ELR (cell line): ENCODE data around the gene SPSB4.
"Not testable (repeated sequence)": the region's sequence is repeated elsewhere in the genome, so short reads cannot be mapped to it uniquely, and the experiment has no call there.

Source experiments
- DNase-seq: peaks from one replicate; pipeline ENCODE4 v3.0.0-alpha.2; 2015; ENCODE audit warnings: low read depth

The SPSB4 gene

DNA sequence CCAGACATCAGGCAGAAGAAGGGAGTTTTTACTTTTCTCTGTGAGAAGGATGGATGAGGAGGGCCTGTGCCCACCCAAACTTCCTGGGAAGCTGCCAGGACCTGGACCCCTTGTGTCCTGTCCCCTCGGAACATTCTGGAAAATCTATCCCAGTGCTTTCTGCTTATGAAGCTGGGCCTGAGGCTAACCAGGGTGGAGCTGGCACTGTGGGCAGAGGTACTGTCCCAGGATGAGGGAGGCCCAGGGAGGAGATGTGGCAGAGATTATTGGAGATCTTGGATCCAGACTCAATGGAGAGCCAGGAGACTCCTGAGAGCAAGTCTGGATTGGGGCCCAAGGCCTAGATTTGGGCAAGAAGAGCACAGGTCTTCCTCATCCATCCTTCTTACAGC, 44.4 kb downstream of the SPSB4 start:
- no peak for DNase-seq

DNA sequence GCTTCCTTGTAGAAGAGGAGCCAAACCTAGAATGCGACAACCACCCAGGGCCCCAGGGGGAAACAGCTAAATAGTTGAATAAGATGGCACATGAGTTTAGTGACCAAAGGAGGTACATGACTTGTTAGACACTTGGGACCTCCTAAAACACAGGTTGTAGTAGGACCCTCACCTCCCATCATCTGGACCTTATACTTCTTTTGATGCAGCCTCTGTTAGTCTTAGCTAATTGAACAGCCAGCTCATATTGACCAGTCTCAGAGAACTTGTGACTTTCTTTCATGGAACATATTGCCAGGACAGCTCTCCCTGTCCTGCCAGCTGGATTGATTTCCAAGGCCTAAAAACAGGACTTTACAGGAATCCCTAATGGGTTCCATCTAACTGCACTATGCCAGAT, 45.0 kb downstream of the SPSB4 start:
- DNase-seq, result no peak

DNA sequence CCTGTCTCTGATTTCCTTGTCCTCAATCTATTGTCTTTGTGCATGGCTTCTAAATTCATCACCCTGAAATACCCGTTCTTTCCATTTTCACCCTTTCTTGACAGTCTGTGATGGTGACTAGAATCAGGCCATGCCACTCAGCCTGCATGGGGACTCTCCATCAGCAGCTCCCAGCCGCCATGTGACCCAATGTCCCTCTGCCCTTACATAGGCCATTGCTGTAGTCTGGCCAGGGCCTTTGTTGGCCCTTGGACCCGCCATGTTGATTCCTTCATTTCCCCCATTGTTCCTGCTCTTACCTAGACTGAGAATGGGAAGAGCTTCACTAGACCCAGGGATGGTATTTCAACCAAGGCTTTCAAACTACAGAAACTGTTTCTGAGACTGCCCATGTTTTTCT, 45.8 kb downstream of the SPSB4 start:
- no peak for DNase-seq

DNA sequence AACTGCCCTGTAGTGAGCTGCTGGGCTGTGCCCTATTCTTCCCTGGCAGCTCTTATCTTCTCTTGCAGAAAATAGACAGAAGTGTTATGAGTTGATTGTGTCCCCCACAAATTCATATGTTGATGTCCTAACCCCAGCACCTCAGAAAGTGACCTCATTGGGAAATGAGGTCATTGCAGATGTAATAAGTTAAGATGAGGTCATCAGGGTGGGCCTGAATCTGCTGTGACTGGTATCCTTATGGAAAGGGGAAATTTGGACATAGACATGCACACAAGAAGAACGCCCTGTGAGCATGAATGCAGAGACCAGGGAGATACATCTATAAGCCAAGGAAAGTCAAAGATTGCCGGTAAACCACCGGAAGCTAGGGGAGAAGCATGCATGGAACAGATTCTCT, 49.0 kb downstream of the SPSB4 start:
- DNase-seq, result no peak

DNA sequence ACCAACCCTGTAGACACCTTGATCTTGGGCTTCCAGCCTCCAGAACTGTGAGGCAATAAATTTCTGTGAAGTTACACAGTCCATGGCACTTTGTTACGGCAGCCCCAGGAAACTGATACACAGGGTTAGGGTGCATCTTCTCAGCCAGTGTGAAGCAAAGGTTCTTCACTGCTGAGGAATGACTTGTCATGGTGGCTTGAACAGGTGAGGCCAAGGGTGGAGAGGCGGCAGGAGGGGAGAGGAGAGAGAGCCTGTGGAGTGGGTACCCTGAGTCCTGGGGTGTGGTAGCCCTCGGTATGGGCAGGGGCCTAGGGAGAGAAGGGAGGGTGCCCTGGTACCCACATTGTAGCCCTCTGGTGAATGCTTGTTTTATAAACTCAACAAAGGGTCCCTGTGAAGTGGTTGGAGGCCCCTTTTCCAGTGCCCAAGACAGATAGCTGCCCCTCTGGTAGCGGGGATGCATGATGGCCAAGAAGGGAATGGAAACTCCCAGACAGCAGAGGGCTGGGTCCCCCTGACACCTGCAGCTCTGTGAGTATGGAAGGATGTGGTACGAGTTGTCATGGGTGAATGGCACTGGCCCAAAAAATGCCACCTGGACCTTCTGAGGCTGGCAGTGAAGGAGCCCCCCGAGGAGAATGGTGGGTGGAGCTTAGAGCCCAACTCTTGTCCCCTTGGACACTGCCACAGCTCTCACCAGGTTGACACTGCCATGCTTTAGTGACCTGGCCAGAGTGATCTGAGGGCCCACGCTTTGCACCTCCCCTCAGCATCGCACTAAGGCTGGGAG, 49.6 kb downstream of the SPSB4 start:
- no peak for DNase-seq

DNA sequence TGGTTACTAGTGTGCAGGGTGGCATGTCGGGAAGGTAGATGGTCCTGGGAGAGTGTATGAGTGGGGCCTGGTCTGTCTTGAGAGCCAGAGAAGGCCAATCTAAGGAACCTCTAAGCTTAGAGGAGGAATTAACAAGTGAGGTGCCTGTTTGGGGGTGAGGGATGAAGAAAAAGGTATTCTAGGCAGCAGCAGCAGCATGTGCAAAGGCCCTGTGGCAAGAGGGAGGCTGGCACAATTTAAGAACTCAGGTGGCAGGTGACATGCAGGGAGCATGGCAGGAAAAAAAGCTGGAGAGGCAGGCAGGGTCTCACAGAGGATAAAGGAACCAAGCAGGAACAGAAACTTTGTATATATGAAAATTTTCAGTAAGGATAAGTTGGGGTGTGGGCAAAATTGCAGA, 51.2 kb downstream of the SPSB4 start:
- DNase-seq, result no peak

DNA sequence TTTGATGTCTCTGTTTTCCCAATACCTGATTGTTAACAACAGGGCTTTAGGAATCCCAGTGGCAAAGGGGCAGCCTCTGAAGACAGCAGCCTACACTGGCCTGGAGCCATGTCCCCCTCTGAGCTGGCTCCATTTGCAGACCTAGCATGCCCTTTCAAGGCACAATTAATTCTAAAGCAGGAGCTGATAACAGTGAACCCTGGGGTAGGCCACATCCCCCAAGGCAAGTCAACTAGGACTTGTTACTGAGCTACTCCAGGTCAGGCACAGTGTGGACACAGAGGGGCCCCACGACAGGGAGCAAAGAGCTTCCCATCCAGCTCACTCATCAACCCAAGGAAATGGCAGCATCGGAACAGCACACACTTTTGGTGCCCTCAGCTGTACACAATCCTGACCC, 51.9 kb downstream of the SPSB4 start:
- DNase-seq, result no peak

DNA sequence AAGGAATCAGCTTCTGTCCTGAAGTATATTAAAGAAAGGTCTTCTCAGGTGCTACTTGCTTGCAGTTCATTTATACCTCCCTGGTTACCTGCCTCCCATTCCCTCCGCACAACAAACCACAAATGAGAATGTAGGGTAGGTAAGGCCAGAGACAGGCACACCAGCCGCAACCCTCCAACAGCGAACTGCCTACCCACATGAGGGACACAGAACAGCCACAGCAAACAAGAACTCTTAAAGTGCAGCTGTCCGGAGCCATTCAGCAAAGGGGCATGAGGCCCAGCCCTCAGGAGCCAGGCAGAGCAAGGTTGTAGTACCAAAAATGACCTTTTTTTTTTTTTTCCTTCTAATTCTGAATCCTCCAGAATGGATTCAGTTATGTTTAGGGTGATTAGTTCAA, 52.4 kb downstream of the SPSB4 start:
- DNase-seq, result no peak

DNA sequence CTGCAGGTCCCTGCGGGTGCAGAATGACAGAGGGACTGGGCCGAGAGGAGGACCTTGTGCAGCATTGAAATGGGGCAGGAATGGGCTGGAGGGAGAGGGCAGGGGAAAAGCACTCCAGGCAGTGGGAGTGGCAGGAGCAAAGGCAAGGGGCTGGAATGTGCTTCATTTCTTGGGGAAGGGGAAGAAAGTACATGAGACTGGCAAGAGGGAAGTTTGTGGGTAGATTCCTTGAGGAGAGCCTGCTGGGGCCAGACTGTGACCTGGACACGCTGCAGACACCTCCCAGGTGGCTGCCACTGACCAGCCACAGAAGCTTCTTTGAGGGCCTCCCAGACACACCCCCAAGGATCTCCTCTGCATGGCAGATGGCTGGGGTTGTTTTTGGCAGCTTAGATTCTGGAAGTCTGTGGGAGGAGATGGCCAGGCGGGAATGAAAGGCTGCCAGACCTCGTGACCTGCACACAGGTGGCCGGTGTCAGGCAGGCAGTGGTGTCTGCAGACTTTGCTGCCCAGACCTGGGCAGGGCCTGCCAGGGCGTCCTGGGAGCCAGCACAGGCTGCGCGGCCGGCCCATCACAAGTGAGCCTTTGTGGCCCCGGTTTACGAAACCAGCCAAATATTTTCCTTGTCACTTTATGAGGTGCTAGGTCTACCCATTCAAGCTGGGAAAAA, 53.1 kb downstream of the SPSB4 start:
- DNase-seq, result no peak

DNA sequence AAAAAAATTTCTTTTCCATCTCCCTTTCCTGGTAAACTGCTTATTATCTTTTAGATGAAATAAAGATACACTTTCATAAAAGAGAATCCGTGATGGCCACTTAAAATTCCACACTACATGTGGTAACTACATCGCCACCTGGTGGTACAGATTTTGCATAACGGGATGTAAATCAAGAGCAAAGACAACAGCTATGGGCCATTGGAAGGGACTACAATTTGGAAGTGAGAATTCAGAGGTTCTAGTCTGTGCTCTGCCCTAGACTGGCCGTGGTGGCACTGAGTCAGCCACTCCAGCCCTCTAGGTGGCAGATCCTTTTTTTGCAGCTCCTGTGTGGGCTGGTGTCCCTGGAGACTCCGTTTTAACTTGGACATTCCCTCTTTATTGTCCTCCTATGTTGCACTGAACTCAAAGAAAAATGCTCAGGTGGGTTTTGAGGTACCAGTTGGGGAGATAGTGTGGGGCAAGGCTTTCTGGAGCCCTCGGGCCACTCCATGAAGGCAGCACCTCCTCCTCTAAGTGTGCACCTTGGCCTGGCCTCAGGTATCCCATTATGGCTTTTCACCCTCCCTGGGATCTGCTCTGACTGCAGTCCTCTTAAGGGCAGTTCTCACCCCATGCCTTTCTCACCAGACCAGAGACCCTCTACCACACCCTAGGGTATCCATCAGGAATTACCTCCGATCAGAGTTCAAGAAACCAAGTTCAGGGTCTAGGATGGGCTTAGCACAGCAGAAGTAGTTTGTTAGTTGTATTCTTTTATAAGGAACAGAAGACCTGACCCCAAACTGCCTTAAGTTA, 54.9 kb downstream of the SPSB4 start:
- DNase-seq, result peak; percentile 85

DNA sequence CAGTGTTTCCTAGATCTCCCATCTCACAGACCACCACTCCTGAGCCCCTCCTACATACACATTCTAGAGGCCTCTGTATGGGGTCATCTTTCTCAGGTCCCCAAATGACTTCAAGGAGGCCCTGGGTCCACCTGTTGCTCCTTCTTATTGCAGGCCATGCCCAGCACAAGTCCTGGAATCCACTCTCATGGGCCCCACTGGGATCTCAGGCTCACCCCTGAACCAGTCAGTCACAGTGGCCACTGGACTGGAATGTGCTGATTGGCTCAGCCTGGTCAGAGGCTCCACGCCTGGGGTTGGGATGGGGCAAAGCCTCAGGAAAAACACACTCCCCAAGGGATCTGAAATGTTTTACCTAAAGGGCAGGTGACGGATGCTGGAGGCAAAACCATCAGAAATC, 55.7 kb downstream of the SPSB4 start:
- no peak for DNase-seq

DNA sequence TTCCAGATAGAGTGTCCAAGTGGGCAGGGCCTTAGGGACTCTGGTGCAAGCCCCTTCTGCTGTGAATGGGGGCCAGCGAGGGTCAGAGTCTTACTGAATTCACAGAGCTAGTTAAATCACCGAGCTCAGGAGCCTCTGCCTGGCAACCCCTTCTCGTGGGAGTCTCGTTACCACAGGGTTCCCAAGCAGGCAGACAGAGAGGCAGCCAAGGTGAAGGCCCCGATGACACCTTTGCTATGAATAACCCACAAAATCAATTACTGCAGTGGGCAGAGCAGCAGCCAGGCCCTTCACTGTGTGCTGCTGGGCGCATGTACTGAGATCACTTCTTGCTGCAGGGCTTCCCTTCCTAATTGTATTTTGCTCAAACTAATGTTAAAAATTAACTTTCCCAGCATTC, 56.9 kb downstream of the SPSB4 start:
- DNase-seq, result no peak

DNA sequence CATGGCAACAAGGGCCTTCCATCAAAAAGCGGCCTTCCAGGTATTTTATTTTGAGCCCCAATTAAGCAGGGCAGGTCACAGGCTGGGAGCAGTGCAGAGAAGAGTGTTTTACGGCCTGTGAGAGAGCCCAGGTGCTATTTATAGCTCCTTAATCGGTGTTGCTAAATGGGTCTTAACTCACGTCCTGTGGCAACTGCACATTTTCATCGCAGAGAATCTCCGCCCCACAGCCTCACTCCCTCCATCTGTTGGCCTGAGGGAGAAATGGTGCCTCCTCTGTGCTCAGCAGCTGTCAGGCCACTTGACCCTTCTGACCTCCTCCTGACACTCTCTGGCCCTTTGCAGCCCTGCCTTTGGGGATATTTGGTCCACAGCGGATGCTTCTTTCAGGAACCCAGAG, 58.6 kb downstream of the SPSB4 start:
- DNase-seq, result no peak

DNA sequence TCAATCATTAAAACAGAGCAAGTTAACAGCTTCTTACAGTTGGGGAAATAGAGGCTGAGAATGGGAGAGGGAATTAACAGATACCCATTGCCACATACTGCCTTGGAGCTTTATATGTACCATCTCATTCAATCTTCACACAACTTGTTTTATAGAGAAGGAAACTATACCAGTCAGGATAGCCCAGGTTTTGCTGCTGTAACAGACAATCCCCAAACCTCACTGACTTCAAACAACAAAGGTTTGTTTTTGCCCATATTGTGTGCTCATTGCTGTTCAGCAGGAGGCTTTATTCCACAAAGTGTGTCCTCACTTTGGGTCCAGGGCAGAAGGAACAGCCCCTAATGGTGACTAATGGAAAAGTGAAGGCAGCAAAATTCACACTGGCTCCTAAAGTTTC, 59.2 kb downstream of the SPSB4 start:
- no peak for DNase-seq

DNA sequence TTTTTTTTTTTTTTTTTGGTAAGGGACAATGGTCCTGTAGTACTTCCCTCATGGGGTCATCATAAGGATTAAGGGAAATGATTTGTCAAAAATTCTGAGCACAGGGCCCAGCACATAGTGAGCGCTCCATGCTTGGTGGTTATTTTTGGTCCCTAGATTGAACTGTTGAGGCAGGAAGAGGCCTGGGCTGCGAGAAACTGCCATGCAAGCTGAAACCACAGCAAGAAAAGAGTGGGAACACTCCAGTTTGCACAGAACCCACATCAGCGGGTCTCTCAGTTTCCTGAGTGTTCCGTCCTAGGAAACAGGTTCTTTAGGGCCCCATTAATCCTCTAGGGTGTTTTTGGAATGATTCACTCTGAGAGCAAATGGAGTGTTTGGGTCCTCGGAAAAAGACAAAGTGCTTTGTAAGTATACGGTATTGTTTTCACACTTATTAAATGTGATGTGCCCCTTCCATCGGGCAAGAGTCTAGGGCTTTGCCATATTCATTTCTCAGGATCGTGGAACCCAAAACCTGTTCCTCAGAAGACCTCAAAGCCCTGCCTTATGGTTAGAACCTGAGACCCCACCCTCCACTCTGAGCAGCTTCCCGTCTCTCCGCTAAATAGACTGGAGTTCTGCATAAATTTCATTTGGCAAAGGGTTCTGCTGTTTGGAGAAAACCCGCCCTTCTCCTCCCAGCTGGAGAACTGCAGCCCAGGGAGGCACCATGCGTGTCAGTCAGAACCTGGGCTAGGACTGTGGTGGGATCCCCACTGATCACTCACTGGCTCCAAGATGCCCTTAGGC, 60.4 kb downstream of the SPSB4 start:
- DNase-seq, result no peak

DNA sequence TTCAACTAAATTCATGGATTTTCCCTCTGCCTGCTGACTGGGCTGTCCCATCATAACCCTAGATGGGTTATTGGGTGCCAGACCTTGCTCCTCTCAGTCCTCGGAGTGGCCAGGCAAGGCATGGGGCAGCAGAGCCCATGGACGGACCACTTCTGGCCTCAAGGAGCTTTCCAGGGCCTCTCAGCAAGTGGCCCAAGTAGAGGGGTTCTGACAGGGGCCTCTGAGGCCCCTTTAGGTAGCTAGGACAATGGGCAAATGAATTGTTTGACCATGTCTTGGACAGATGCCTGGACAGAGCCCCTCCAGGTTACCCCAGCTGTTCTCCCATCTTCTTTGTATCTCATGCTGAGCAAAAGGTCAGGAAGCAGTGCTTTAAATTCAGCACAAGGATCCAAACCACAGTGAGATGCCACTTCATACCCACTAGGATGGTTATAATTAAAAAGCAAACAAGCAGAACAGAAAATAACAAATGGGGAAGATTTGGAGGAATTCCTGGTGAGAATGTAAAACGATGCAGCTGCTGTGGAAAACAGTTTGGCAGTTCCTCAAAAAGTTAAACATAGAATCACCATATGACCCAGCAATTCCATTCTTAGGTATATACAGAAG, 61.6 kb downstream of the SPSB4 start:
- no peak for DNase-seq

DNA sequence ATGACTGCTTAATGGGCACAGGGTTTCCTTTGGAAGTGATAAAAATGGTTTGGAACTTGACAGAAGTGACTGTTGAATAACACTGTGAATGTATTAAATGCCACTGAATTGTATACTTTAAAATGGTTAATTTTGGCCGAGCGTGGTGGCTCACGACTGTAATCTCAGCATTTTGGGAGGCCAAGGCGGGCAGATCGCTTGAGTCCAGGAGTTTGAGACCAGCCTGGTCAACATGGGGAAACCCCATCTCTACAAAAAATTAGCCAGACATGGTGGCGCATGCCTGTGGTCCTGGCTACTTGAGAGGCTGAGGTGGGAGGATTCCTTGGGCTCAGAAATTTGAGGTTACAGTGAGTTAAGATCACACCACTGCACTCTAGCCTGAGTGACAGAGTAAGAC, 62.5 kb downstream of the SPSB4 start:
- DNase-seq, result not testable (repeated sequence)

DNA sequence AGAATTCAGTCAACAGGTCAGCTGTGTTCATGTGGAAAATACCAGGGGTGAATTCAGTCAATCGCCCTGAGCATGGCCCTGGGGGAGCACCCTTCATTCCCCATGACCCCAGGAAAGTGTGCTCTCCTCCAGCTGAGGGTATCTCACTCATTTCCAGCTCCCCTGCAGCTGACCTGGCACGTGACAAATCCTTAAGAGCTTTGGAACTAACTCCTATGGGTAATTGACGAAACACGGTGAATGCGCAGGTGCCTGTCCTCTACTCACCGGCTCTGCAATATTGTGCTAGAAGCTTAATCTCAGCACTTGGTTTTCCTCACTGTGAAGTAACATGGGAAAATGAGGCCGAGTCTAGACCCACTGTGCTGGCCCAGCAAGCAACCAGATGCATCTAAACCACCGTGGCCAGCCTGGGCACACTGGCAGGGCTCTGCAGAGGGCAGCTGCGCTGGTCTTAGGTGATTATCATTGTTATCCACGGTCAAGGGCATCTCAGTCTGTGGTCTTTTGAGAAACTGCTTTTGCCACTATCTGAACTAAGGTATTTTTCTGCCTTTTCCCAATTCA, 63.1 kb downstream of the SPSB4 start:
- no peak for DNase-seq

DNA sequence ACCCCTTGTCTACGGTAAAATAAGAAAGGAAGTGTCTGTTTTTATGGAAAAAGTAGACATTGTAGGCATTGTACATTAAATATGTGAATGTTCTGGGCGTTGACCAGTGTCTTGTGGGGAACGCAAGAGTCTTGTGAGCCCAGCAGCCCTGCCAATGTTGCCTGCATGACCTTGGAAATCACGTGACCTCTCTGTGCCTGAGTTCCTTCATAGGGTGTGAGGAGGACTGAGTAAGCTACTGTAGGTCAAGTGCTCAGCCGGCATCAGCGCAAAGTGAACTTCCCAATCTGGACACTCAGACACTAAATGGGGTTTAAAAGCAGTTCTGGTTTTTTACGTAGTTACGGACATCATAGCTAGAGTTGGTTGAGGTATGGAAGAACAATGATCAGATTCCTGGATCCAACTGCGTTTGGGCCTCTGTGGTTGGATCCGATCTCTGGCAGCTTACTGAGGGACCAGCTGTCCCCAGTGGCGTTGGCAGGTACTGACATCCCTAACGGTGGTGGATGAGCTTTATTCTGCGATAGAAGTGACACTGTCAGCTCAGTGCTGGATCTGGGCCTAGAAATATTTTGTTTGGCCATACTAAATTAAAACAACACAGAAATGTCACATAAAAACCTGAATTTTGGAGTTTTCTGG, 63.8 kb downstream of the SPSB4 start:
- DNase-seq, result peak; percentile 31

DNA sequence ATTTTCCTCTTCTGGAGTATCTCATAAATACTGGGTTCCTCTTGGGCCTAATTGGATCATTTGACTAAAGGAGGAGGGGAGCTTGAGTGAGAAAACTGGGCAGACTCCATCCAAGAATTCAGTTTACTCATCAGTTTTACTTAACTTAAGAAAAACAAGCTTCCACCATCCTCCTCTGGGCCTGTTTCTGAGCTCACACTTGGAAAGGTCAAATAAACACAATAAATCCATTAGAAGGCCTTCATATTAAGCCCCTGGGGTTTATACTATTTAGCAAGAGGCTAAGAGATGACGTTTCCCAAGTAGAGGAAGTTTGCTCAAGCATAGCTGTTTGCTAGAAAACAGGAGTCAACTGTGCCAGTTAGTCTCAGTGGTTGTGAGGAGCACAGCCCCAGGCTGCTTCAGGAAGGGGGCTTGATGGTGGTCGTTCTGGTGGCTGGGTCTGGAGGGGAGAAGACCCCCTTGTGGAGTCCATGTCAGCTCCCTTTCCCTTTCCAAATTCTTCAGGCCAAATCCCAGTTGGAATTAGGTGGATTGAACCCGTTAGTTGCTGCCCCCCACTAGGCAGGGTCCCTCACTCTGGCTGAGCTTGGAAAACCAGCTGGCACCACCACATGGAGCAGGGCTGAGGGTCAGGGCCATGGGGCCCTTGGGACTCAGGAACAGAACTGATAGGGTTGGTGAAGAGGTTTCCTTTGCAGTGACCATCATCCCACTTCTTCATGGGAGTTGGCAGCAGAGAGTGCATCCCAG, 64.8 kb downstream of the SPSB4 start:
- no peak for DNase-seq
